Omental fat pad (tissue), 4 donors: Measurements from ENCODE around the gene AIPL1. TPM values are rescaled to one million over a fixed set of nuclear protein-coding genes. Genes with fewer than 3 reads are reported as not detected.

Source experiments
- ATAC-seq: fragments of 150-250 bp; one replicate; pipeline ENCODE4 v1.9.1; 2016; ENCODE audit warnings: mild to moderate bottlenecking, moderate library complexity; ENCODE audit not compliant: low FRiP score
- DNase-seq: peaks from one replicate; pipeline ENCODE4 v3.0.0-alpha.2; 2019; ENCODE audit warnings: low spot score
- CTCF ChIP-seq, 3 donors: fragments of 450-650 bp; IDR thresholded peaks; one replicate each; pipeline ENCODE4 v1.5.1; 2016 to 2017; ENCODE audit warnings: antibody characterized with exemption in 3 of 3, mild to moderate bottlenecking in 3 of 3, moderate library complexity in 2 of 3
- total RNA-seq, 4 donors: library from RNA; depleted of rRNA; stranded (reverse); fragments of >200 nt; gene quantifications; one replicate each; pipeline ENCODE4 v1.1.0, GENCODE V29; 2016

Gene AIPL1
- total RNA-seq, 4 donors from 2014 or later, result not detected

- no peak for DNase-seq
- no peak for ATAC-seq
- no peak for TF ChIP-seq CTCF (IDR thresholded peaks at IDR 0.05)
These were observed 14.7 kb downstream of the AIPL1 start for GRCh38 chr17:6420173-6420641.

GRCh38 chr17:6415616-6416015, 19.3 kb downstream of the AIPL1 start:
- no peak for DNase-seq
- TF ChIP-seq CTCF (IDR thresholded peaks at IDR 0.05), result no peak
- no peak for ATAC-seq

- DNase-seq (no peak), ATAC-seq (no peak)
- TF ChIP-seq CTCF (IDR thresholded peaks at IDR 0.05), result no peak
These were observed 21.9 kb downstream of the AIPL1 start for GRCh38 chr17:6413065-6413464.

DNA sequence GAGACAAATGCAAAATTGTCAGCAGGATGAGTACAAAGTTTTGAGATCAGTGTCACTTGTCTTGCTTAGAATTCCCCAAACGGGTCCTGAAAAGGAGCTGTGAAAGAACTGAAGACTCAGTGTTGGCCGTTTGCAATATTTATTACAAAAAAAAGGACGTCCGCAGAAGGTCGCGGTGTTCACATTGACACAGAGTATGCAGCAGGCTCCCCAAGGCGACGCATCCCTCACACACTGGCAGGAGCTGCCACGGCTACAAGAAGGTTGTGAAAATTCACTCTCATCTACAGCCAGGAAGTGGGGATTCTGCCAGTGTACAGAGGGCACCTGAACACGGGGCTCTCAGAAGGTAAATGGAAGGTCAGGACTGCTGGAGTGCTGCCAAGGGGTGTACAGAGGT, 26.2 kb downstream of the AIPL1 start:
- DNase-seq (no peak), ATAC-seq (no peak)
- TF ChIP-seq CTCF (IDR thresholded peaks at IDR 0.05), result no peak

DNA sequence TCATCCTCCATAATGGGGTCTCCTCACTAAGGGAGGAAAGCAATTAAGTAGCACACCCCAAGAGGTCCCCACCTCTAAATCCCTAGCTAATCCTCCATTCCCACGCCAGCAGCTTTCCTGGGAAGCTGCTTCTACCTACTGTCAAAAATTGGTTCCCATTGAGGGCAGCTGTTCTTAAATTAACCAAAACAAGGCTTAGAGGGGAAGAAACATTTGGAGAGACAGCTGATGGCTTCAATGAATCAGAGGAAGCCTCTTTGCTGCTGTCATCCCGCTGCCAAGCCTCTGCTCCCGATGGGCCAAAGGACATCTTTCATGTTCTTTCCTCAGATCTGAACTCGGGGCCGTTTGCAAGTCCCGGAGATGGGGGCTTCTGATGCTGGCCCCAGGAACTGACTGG, 26.6 kb downstream of the AIPL1 start:
- DNase-seq (no peak), ATAC-seq (no peak)
- no peak for TF ChIP-seq CTCF (IDR thresholded peaks at IDR 0.05)

GRCh38 chr17:6402258-6402657, 32.7 kb downstream of the AIPL1 start:
- no peak for DNase-seq
- no peak for TF ChIP-seq CTCF (IDR thresholded peaks at IDR 0.05)
- ATAC-seq, result no peak

- ATAC-seq (no peak), DNase-seq (no peak)
- no peak for TF ChIP-seq CTCF (IDR thresholded peaks at IDR 0.05)
These were observed 36.0 kb downstream of the AIPL1 start for GRCh38 chr17:6398955-6399354.
